GM18873 (cell line): ENCODE measurements around the gene OCA2.

Source experiments
- ATAC-seq: cut with Tn5 transposase; IDR thresholded peaks from one replicate; pipeline ENCODE4 v1.9.1; 2021; ENCODE audit warnings: mild to moderate bottlenecking, moderate library complexity, moderate number of reproducible peaks; ENCODE audit not compliant: unreplicated experiment, low FRiP score

The OCA2 gene

GRCh38 chr15:28082891-28083684, 16.0 kb downstream of the OCA2 start:
- no peak for ATAC-seq

GRCh38 chr15:28081594-28081993, 17.5 kb downstream of the OCA2 start:
- ATAC-seq = no peak

- no peak for ATAC-seq
Observed at GRCh38 chr15:28080386-28080785, 18.7 kb downstream of the OCA2 start.

- ATAC-seq = no peak
Observed at GRCh38 chr15:28079313-28079969, 19.7 kb downstream of the OCA2 start.

GRCh38 chr15:28078191-28078719, 20.9 kb downstream of the OCA2 start:
- ATAC-seq = no peak

GRCh38 chr15:28075573-28075972, 23.5 kb downstream of the OCA2 start:
- no peak for ATAC-seq

- no peak for ATAC-seq
Observed at GRCh38 chr15:28068930-28069329, 30.2 kb downstream of the OCA2 start.

- no peak for ATAC-seq
Observed at GRCh38 chr15:28066231-28066630, 32.9 kb downstream of the OCA2 start.

- ATAC-seq = no peak
Observed at GRCh38 chr15:28060005-28060404, 39.1 kb downstream of the OCA2 start.

- ATAC-seq = no peak
Observed at GRCh38 chr15:28058082-28058481, 41.0 kb downstream of the OCA2 start.

- ATAC-seq = no peak
Observed at GRCh38 chr15:28051955-28052633, 47.0 kb downstream of the OCA2 start.

- no peak for ATAC-seq
Observed at GRCh38 chr15:28049581-28049980, 49.5 kb downstream of the OCA2 start.

GRCh38 chr15:28047277-28047676, 51.8 kb downstream of the OCA2 start:
- no peak for ATAC-seq

- no peak for ATAC-seq
Observed at GRCh38 chr15:28044121-28044672, 54.9 kb downstream of the OCA2 start.

- no peak for ATAC-seq
Observed at GRCh38 chr15:28043691-28044091, 55.4 kb downstream of the OCA2 start.

- ATAC-seq = no peak
Observed at GRCh38 chr15:28037969-28038590, 61.0 kb downstream of the OCA2 start.

- no peak for ATAC-seq
Observed at GRCh38 chr15:28033443-28033842, 65.7 kb downstream of the OCA2 start.

- no peak for ATAC-seq
Observed at GRCh38 chr15:28030801-28031200, 68.3 kb downstream of the OCA2 start.

GRCh38 chr15:28027714-28028076, 71.4 kb downstream of the OCA2 start:
- ATAC-seq = no peak
